Panc1 (cell line): Measurements from ENCODE around the gene KCNK5. TPM values are rescaled to one million over a fixed set of nuclear protein-coding genes. Genes with fewer than 3 reads are reported as not detected.

ENCODE experiments used
- ATAC-seq: fragments of 200-7000 bp; cut with Tn5 transposase; 2 replicates; pipeline ENCODE4 v1.9.1; 2020; ENCODE audit warnings: mild to moderate bottlenecking, moderate library complexity
- BruUV-seq: library from RNA; stranded (reverse); fragments of 400-500 nt; replicated peaks from 2 replicates; lab custom pipeline; 2021; lab: Mats Ljungman, UMichigan
- CTCF ChIA-PET: fragments of 300-600 bp; sonication (Branson Sonifier 250); formaldehyde crosslinking; loops from one replicate; lab custom pipeline; 2022; ENCODE audit warnings: antibody characterized with exemption; lab: Charles Lee
- POLR2A ChIA-PET: fragments of 300-600 bp; sonication (Branson Sonifier 250); formaldehyde crosslinking; loops from one replicate; lab custom pipeline; 2022; ENCODE audit warnings: antibody characterized with exemption; lab: Charles Lee
- DNase-seq: peaks from one replicate; pipeline ENCODE4 v3.0.0-alpha.2; 2010; ENCODE audit warnings: low read depth, low spot score
- H3K27ac ChIP-seq: 2 replicates; pipeline ENCODE4 v1.5.1; 2011; ENCODE audit warnings: mild to moderate bottlenecking, low read length, inconsistent platforms
- H3K27me3 ChIP-seq: fragments of 200-500 bp; sonication (Bioruptor generic); 2 replicates; pipeline ENCODE4 v1.6.0; 2014; ENCODE audit warnings: low read length, inconsistent platforms; ENCODE audit not compliant: control insufficient read depth, insufficient read depth
- H3K36me3 ChIP-seq: fragments of 200-500 bp; sonication (Bioruptor generic); 2 replicates; pipeline ENCODE4 v1.5.1; 2014; ENCODE audit warnings: inconsistent platforms, mild to moderate bottlenecking, low read length, moderate library complexity; ENCODE audit not compliant: control insufficient read depth, insufficient read depth
- H3K4me1 ChIP-seq: 2 replicates; pipeline ENCODE4 v1.5.1; 2011; ENCODE audit warnings: inconsistent platforms, mild to moderate bottlenecking, low read length, moderate library complexity; ENCODE audit not compliant: control insufficient read depth, insufficient read depth
- H3K4me3 ChIP-seq, 2 experiments: 2 replicates each; pipeline ENCODE4 v1.5.1; 2011 to 2012; ENCODE audit warnings: low read depth in 2 of 2, low read length in 2 of 2, mild to moderate bottlenecking in 2 of 2, inconsistent platforms in 1 of 2, moderate library complexity in 1 of 2
- H3K9me3 ChIP-seq: fragments of 200-500 bp; sonication (Bioruptor generic); 2 replicates; pipeline ENCODE4 v1.5.1; 2014; ENCODE audit warnings: low read depth, mild to moderate bottlenecking, inconsistent platforms, low read length, moderate library complexity; ENCODE audit not compliant: control insufficient read depth, insufficient read depth
- CTCF ChIP-seq: fragments of 450-650 bp; IDR thresholded peaks from 2 replicates; pipeline ENCODE4 v1.5.1; 2017; ENCODE audit warnings: mild to moderate bottlenecking
- POLR2AphosphoS5 ChIP-seq: IDR thresholded peaks from 2 replicates; pipeline ENCODE4 v1.6.1; 2012; ENCODE audit warnings: mild to moderate bottlenecking, low read depth, low read length, moderate library complexity
- REST ChIP-seq, 2 experiments: IDR thresholded peaks; 2 replicates each; pipeline ENCODE4 v1.6.1; 2011 to 2012; ENCODE audit warnings: low read depth in 2 of 2, control low read depth in 1 of 2, low read length in 1 of 2, mild to moderate bottlenecking in 1 of 2, moderate library complexity in 1 of 2; ENCODE audit not compliant: insufficient read depth in 1 of 2
- SIN3A ChIP-seq: IDR thresholded peaks from 2 replicates; pipeline ENCODE4 v1.6.1; 2012; ENCODE audit warnings: low read depth, mild to moderate bottlenecking, low read length, moderate library complexity, borderline replicate concordance; ENCODE audit not compliant: insufficient read depth
- TCF7L2 ChIP-seq: IDR thresholded peaks from 2 replicates; pipeline ENCODE4 v1.6.1; 2011; ENCODE audit warnings: mild to moderate bottlenecking, low read depth, low read length, inconsistent platforms
- in situ Hi-C: cut with HindIII; loops from 2 replicates; pipeline ENCODE4 v1.10.0; 2016; ENCODE audit warnings: low sequenced_read_pairs, low pct_unique_long_range_greater_than_20kb
- intact Hi-C: fragments of 100-400 bp; cut with micrococcal nuclease; formaldehyde crosslinking; loops from one replicate; pipeline ENCODE4 v1.10.0; 2022; ENCODE audit not compliant: unreplicated experiment
- total RNA-seq: library from RNA; stranded (reverse); gene quantifications from one replicate; pipeline ENCODE4 v1.2.1, GENCODE V29; 2021; ENCODE audit not compliant: unreplicated experiment

KCNK5 gene
- total RNA-seq, 1 experiment from 2014 or later, result 0.77 TPM

GRCh38 chr6:39192736-39193135 lies 36.5 kb downstream of the KCNK5 start:
- Histone ChIP-seq H3K9me3 (no peaks in the 10 kb centered on the region), H3K4me1 (no peaks in the 10 kb centered on the region), H3K27me3 (no peaks in the 10 kb centered on the region), H3K4me3 (no peak overlapping the region), H3K36me3 (no peaks in the 10 kb centered on the region), H3K27ac (no peak overlapping the region)
- no peak for TF ChIP-seq TCF7L2
- TF ChIP-seq SIN3A, result no peak
- no peak for TF ChIP-seq REST (IDR thresholded peaks at IDR 0.05; ENCODE audit: insufficient read depth in 1 of 2, low read depth in 2 of 2, low read length in 1 of 2)
- no peak for TF ChIP-seq POLR2AphosphoS5
- TF ChIP-seq CTCF, result no peak
- DNase-seq (no peak), ATAC-seq (no peak)
- intact Hi-C loops (no loop called here), in situ Hi-C loops (no loop called here)
- BruUV-seq, result no TSS peak
- ChIA-PET POLR2A (no interaction called here), CTCF (no interaction called here)

- no TSS peak for BruUV-seq
- Histone ChIP-seq H3K27ac (no peak overlapping the region), H3K27me3 (no peaks in the 10 kb centered on the region), H3K36me3 (no peaks in the 10 kb centered on the region), H3K9me3 (no peaks in the 10 kb centered on the region), H3K4me3 (no peak overlapping the region), H3K4me1 (no peaks in the 10 kb centered on the region)
- DNase-seq, result no peak
- in situ Hi-C loops (no loop called here), intact Hi-C loops (no loop called here)
- POLR2A ChIA-PET, result interaction anchor here (0.7 kb wide), 1 partner anchor 110 kb away, joined by 4 read pairs; no protein-coding TSS in a partner anchor
- TF ChIP-seq CTCF (no peak), REST (IDR thresholded peaks at IDR 0.05; ENCODE audit: insufficient read depth in 1 of 2, low read depth in 2 of 2, low read length in 1 of 2) (no peak), SIN3A (no peak), TCF7L2 (no peak), POLR2AphosphoS5 (no peak)
- ATAC-seq, result no peak
- CTCF ChIA-PET, result no interaction called here
These were observed 37.9 kb downstream of the KCNK5 start for GRCh38 chr6:39191236-39191930.
